ENCODE measurements around the gene RCC2. TPM values are rescaled to one million over a fixed set of nuclear protein-coding genes. Genes with fewer than 3 reads are reported as not detected.

RCC2 gene
- polyA plus RNA-seq, 1 of the 3 experiments (the other 2 are of a cell fraction) = 53.8 TPM

GRCh38 chr1:17420391-17420918 lies 19.0 kb downstream of the RCC2 start:
- Histone ChIP-seq H3K9ac (no peak overlapping the region), H3K27me3 (ENCODE audit: insufficient read depth) (no peaks in the 10 kb centered on the region), H2AFZ (ENCODE audit: low read depth) (no peak overlapping the region), H3K79me2 (ENCODE audit: insufficient read depth) (peaks cover 49% of the 10 kb centered on the region; the same call in 1 of the 2 replicates), H3K4me1 (ENCODE audit: control insufficient read depth in 1 of 2, insufficient read depth in 2 of 2, low read depth in 1 of 2, low read length in 1 of 2) (peaks cover 0 to 11% of the 10 kb centered on the region in 2 experiments; a peak in 1 of 4 replicates), H3F3A (replicated peaks; ENCODE audit: insufficient read depth) (peaks cover 27% of the 10 kb centered on the region), H3K4me2 (no peak overlapping the region), H3K27ac (ENCODE audit: low read depth in 2 of 2, low read length in 1 of 2) (peak overlapping the region in 1 of 2 experiments; percentile 35; a peak in 1 of 4 replicates), H3K9me3 (no peaks in the 10 kb centered on the region), H3K36me3 (replicated peaks in 1 of 2; ENCODE audit: control insufficient read depth in 1 of 2, insufficient read depth in 2 of 2, low read length in 1 of 2) (peaks cover 52 to 84% of the 10 kb centered on the region in 2 experiments), H3K9me2 (no peaks in the 10 kb centered on the region), H3K4me3 (ENCODE audit: low read depth in 2 of 2, low read length in 1 of 2) (no peak overlapping the region), H4K20me1 (ENCODE audit: insufficient read depth) (peaks cover 42% of the 10 kb centered on the region)
- ChIA-PET POLR2A (no interaction called here), CTCF (interaction anchor here (0.8 to 1.3 kb wide), 6 partner anchors 10 to 187 kb away, joined by 3 to 6 read pairs (median 5); no protein-coding TSS in a partner anchor)
- WGBS (ENCODE audit: low lambda C conversion rate) = 89% methylated on average over 6 of the region's 6 CpGs
- no peak for DNase-seq
- TF ChIP-seq FOSL2 (IDR thresholded peaks at IDR 0.05; ENCODE audit: borderline replicate concordance, low read depth) (no peak), FOXJ3 (CRISPR knock-in tag; IDR thresholded peaks at IDR 0.05) (no peak), GABPA (IDR thresholded peaks at IDR 0.05; ENCODE audit: low read depth) (no peak), TEAD4 (IDR thresholded peaks at IDR 0.05; ENCODE audit: borderline replicate concordance, insufficient read depth) (no peak), EZH2phosphoT487 (IDR thresholded peaks at IDR 0.05; ENCODE audit: borderline replicate concordance, low read depth) (no peak), PBX3 (IDR thresholded peaks at IDR 0.05) (no peak), NRF1 (IDR thresholded peaks at IDR 0.05; ENCODE audit: low read depth, low read length) (no peak), YY1 (IDR thresholded peaks at IDR 0.05; ENCODE audit: low read depth) (no peak), GATA2 (CRISPR knock-in tag; IDR thresholded peaks at IDR 0.05) (no peak)

- Histone ChIP-seq H3F3A (replicated peaks; ENCODE audit: insufficient read depth) (peaks cover 27% of the 10 kb centered on the region), H3K36me3 (replicated peaks in 1 of 2; ENCODE audit: control insufficient read depth in 1 of 2, insufficient read depth in 2 of 2, low read length in 1 of 2) (peaks cover 58 to 84% of the 10 kb centered on the region in 2 experiments), H3K9me2 (no peaks in the 10 kb centered on the region), H3K4me2 (no peak overlapping the region), H3K4me1 (ENCODE audit: control insufficient read depth in 1 of 2, insufficient read depth in 2 of 2, low read depth in 1 of 2, low read length in 1 of 2) (peaks cover 0 to 11% of the 10 kb centered on the region in 2 experiments; a peak in 1 of 4 replicates), H3K27ac (ENCODE audit: low read depth in 2 of 2, low read length in 1 of 2) (no peak overlapping the region), H3K9ac (no peak overlapping the region), H3K9me3 (no peaks in the 10 kb centered on the region), H4K20me1 (ENCODE audit: insufficient read depth) (peaks cover 37% of the 10 kb centered on the region), H3K4me3 (ENCODE audit: low read depth in 2 of 2, low read length in 1 of 2) (peak overlapping the region in 1 of 2 experiments; percentile 36; a peak in 1 of 4 replicates), H3K27me3 (ENCODE audit: insufficient read depth) (no peaks in the 10 kb centered on the region), H3K79me2 (ENCODE audit: insufficient read depth) (peaks cover 47% of the 10 kb centered on the region; the same call in 1 of the 2 replicates), H2AFZ (ENCODE audit: low read depth) (no peak overlapping the region)
- 47% methylated on average over 36 of the region's 42 CpGs for WGBS (ENCODE audit: low lambda C conversion rate)
- TF ChIP-seq GATA2 (CRISPR knock-in tag; IDR thresholded peaks at IDR 0.05) = no peak
- no peak for TF ChIP-seq RFX5 (IDR thresholded peaks at IDR 0.05; ENCODE audit: low read length)
- TF ChIP-seq RAD21 (IDR thresholded peaks at IDR 0.05; ENCODE audit: low read length) = peak; percentile 76
- TF ChIP-seq FOSL2 (IDR thresholded peaks at IDR 0.05; ENCODE audit: borderline replicate concordance, low read depth) = no peak
- peak; percentile 99 for TF ChIP-seq CTCF (IDR thresholded peaks at IDR 0.05)
- no peak for TF ChIP-seq EP300 (IDR thresholded peaks at IDR 0.05; ENCODE audit: borderline replicate concordance in 1 of 2, low read depth in 1 of 2, low read length in 1 of 2)
- no peak for TF ChIP-seq TEAD4 (IDR thresholded peaks at IDR 0.05; ENCODE audit: borderline replicate concordance, insufficient read depth)
- TF ChIP-seq SMC3 (IDR thresholded peaks at IDR 0.05; ENCODE audit: low read depth, low read length) = peak; percentile 56; the same call in 1 of the 2 replicates
- no peak for TF ChIP-seq RCOR1 (IDR thresholded peaks at IDR 0.05; ENCODE audit: low read length)
- ChIA-PET POLR2A (no interaction called here), CTCF (interaction anchor here (0.6 to 1.2 kb wide), 10 partner anchors 13 to 628 kb away, joined by 3 to 8 read pairs (median 4); no protein-coding TSS in a partner anchor)
- peak; percentile 93 for DNase-seq
Observed at GRCh38 chr1:17419626-17420328, 19.7 kb downstream of the RCC2 start.
